Stimulated activated CD8-positive, alpha-beta memory T cell treated with anti-CD3 and anti-CD28 coated beads, Interleukin-12 subunit alpha, Interleukin-12 subunit beta, amount 100 ng/mL, for 1 hour (primary cell): ENCODE measurements around the gene TAS2R31.

Experiments
- DNase-seq: peaks from one replicate; pipeline ENCODE4 v3.0.0-alpha.2; 2020; ENCODE audit warnings: low read depth

The TAS2R31 gene

DNA sequence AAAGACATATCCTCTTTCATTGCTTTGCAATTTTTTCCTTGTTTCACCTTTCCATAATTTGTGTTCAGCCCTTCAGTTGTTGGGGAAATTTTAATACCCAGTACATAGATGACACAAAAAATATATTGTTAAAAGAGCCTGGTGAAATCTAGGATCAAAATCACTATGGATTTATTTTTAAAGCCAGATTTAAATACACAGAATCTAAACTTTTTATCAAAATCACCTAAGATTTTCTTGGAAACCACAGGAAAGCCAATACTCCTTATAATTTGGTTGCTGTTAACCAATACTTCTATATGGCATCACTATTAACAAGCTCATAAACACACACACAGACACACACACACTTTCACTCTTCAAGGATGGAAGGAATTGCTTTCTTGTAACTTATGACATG is 33.0 kb downstream of the TAS2R31 start, which contains the start of gene TAS2R20:
TSS of gene TAS2R20 (minus strand) at position 101 of the 400 bp plus-strand sequence. CDS start 429 bp downstream, outside the sequence.
- no peak for DNase-seq

DNA sequence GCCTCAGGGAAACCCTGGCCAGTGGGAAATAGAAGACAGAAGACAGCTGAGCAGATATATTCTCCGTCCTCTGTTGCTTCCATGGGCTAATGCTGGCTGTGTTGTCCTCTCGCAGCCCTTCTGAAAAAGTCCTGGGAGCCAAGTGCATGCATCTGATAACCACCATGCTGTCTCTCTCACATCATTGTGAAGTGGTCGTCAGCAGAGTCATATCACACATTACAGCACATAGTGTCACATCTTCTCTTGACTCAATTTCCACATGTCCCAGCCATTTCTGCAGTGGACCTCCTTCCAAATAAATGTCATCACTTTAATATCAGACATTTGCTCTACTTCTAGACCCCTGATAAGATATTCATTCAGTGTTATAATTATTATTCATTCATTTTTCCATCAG is 36.9 kb downstream of the TAS2R31 start:
- no peak for DNase-seq

DNA sequence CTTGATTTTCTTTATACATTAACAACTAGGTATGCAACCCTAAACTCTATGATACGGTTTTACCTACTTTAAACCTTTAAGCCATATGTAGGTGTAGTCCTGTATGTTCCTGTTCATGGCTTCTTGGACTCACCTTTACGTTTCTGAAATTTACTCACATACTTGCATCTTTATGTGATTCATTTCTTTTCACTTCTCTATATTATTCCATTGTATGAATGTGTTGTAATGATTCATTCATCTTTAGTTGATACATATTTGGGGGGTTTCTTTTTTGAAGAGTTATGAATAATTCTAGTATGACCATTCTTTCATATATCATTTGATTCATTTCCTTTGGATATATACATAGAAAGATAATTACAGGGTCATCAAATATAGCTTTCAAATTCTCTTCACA is 42.1 kb downstream of the TAS2R31 start:
- DNase-seq, result no peak

DNA sequence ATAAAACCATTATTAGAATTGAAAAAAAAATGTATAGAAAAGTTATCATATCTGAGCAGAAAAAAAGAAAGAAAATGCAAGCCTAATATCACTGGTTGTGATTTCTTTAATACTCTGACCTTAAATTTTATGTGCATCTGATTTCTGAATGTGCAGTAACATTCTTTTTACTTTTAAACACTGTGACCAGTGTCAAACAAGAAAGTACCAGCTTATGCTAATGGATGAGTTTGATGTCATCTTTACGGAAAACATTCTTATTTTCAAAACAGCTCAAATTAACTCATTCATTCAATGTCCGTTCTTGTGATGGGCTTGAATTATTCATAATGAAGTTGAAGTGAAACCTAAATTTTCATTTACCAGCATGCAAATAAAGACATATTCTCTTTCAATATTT is 44.4 kb downstream of the TAS2R31 start, which contains the start of gene TAS2R50:
TSS of gene TAS2R50 (minus strand) at position 101 of the 400 bp plus-strand sequence. CDS start at position 49, 52 bp downstream.
- no peak for DNase-seq

DNA sequence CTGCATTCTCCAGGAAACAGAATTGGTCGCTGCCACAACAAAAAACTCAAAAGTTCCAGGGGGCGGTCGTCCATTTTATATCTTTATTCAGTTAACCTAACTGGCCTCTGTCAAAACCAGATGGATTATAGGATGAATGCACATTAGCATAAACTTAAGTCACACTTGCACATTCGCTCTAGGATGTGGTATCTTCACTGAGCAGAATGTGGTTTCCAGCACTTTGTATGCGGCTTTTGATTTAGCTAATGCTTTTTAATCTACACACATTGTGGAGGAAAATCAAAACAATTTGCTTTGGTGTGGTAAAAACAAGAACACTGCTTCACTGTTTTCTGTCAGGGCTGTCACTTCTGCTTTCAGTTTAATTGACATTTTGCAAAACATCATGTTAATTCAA is 49.0 kb downstream of the TAS2R31 start:
- DNase-seq, result no peak
